Chondrocyte (in vitro differentiated cells): Measurements from ENCODE around the gene POLR2I. TPM values are rescaled to one million over a fixed set of nuclear protein-coding genes. Genes with fewer than 3 reads are reported as not detected.

Experiments used
- DNase-seq: peaks from one replicate; pipeline ENCODE4 v3.0.0; 2021; ENCODE audit warnings: mixed read lengths, low spot score
- H3K27ac Mint-ChIP-seq: one replicate; pipeline ENCODE4 v1.8.0; 2021; ENCODE audit warnings: mild to moderate bottlenecking, moderate library complexity, mixed read lengths; ENCODE audit not compliant: unreplicated experiment
- H3K27me3 Mint-ChIP-seq: 2 replicates; pipeline ENCODE4 v1.8.0; 2021; ENCODE audit warnings: low read depth, mixed read lengths
- H3K36me3 Mint-ChIP-seq: 2 replicates; pipeline ENCODE4 v1.8.0; 2021; ENCODE audit warnings: low read depth, mixed read lengths
- H3K4me1 Mint-ChIP-seq: 2 replicates; pipeline ENCODE4 v1.8.0; 2021; ENCODE audit warnings: low read depth, mild to moderate bottlenecking, mixed read lengths
- H3K4me3 Mint-ChIP-seq: one replicate; pipeline ENCODE4 v1.8.0; 2021; ENCODE audit warnings: mild to moderate bottlenecking, moderate library complexity, mixed read lengths; ENCODE audit not compliant: unreplicated experiment
- H3K9me3 Mint-ChIP-seq: 2 replicates; pipeline ENCODE4 v1.8.0; 2021; ENCODE audit warnings: low read depth, mixed read lengths
- long read RNA-seq: library from polyadenylated mRNA; stranded (forward); transcript quantifications from one replicate; pipeline ENCODE4 v2.0.0, GENCODE V29; 2021
- total RNA-seq: library from RNA; stranded (reverse); gene quantifications from 3 replicates; pipeline ENCODE4 v1.2.1, GENCODE V29; 2021
- TF ChIP-seq, protein P1 (sequence below): fragments of 200-600 bp; sonication (generic); IDR thresholded peaks from 2 replicates; pipeline ENCODE4 v1.5.0; 2021; ENCODE audit warnings: antibody characterized with exemption, mild to moderate bottlenecking, moderate library complexity

The POLR2I gene
- total RNA-seq, result 43.5 to 61.6 TPM (median 49.2 TPM) in 3 replicates
- long read RNA-seq, transcript POLR2I-201 (6 exons, 913 nt), result major isoform, 19 of 26 reads
- long read RNA-seq, partial matches to known transcripts, result 1 of 26 reads
- long read RNA-seq, other reads (novel, unspliced or antisense), result 0 of 26 reads

DNA sequence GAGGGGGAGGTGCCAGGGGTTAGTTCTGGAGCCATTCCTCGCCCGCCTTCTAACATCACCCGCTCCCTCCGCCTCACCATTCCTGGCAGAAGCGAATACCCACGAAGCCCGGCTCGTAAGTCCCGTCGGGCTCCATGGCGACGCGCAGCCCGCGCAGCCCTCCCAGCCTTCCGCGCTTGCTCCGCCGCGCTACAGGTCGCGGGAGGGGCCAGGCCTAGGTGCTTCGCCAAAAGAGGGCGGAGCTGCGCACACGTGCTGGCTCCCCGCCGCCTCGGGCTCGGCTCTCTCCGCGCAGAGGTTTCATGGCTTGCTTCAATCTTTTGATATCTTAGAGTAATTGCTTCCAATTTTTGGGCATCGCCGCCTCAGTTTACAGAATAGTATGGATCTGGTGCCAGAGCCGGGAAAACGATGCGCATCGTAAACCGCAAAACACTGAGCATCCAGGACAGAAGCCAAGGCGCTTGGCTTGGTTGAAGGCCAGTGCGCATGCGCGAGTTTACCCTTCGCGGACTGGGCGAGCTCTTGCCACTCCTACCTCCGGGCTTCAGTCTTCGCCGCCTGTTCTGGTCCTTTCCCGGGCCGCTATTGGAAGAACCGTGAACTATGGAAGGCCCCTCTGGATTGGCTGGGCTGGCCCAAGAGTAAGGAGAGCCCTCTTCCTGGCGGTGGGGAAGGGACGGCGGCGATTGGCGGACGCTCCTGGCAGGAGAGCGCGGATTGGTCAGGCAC lies at the start of gene POLR2I:
Gene POLR2I (minus strand): TSS at position 155 of the 732 bp plus-strand sequence. CDS start 19 bp downstream, at position 136.
- H3K4me1 Mint-ChIP-seq, result peaks cover 34% of the 10 kb centered on the region
- TF ChIP-seq, protein P1, sequence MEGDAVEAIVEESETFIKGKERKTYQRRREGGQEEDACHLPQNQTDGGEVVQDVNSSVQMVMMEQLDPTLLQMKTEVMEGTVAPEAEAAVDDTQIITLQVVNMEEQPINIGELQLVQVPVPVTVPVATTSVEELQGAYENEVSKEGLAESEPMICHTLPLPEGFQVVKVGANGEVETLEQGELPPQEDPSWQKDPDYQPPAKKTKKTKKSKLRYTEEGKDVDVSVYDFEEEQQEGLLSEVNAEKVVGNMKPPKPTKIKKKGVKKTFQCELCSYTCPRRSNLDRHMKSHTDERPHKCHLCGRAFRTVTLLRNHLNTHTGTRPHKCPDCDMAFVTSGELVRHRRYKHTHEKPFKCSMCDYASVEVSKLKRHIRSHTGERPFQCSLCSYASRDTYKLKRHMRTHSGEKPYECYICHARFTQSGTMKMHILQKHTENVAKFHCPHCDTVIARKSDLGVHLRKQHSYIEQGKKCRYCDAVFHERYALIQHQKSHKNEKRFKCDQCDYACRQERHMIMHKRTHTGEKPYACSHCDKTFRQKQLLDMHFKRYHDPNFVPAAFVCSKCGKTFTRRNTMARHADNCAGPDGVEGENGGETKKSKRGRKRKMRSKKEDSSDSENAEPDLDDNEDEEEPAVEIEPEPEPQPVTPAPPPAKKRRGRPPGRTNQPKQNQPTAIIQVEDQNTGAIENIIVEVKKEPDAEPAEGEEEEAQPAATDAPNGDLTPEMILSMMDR, result no peak
- no peaks in the 10 kb centered on the region for H3K27me3 Mint-ChIP-seq
- H3K27ac Mint-ChIP-seq, result peak within 1 kb of the TSS; percentile 94
- no peaks in the 10 kb centered on the region for H3K9me3 Mint-ChIP-seq
- peak; percentile 100 for DNase-seq
- H3K36me3 Mint-ChIP-seq, result peaks cover 18% of the 10 kb centered on the region
- peak within 1 kb of the TSS; percentile 97 for H3K4me3 Mint-ChIP-seq

DNA sequence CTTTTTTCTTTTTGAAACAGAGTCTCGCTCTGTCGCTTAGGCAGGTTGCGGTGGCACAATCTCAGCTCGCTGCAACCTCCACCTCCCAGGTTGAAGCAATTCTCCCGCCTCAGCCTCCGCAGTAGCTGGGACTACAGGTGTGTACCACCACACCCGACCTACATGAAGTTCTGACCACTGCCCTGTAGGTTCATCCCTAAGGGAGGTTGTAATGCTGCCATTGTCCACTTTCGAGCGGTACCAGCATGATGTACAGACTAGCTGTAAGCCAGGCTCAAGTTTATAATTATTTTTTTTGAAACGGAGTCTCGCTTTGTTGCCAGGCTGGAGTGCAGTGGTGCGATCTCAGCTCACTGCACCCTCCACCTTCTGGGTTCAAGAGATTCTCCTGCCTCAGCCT lies 49.1 kb upstream of the POLR2I start:
- Mint-ChIP-seq H3K4me1 (no peaks in the 10 kb centered on the region), H3K27me3 (no peaks in the 10 kb centered on the region), H3K9me3 (no peaks in the 10 kb centered on the region), H3K27ac (no peak overlapping the region), H3K4me3 (no peak overlapping the region), H3K36me3 (peaks cover 11% of the 10 kb centered on the region)
- no peak for DNase-seq
- TF ChIP-seq, protein P1, result no peak

DNA sequence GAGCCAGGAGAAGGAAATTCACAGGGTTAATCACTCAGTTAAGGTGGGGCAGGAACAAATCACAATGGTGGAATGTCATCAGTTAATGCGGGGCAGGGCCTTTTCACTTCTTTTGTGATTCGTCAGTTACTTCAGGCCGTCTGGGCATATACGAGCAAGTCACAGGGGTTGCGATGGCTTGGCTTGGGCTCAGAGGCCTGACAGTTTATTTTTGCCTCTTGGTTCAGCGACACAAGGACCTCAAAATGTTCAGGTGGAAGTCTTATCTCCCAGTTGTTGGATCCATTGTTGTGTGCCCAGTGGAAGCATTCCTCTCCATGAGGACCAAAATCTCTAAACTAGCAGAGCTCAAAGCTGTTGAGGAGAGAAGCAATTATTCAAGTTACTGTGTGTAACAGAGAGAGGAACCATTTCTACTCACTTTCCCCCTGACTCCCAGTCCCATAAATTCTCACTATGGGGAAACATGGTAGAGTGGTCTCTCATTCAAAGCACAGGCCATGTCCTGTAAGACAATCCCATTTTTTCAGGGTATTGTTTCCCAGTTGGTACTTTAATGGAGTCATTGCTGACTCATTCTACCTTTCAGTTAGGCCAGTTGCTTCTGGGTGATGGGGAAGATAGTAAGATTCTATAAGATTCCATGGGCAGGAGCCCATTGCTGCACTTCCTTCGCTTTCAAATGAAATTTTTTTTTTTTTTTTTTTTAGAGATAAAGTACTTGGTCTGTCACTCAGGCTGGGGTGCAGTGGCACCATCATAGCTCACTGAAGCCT lies 46.3 kb upstream of the POLR2I start:
- DNase-seq, result no peak
- H3K4me1 Mint-ChIP-seq, result no peaks in the 10 kb centered on the region
- TF ChIP-seq, protein P1, result no peak
- H3K9me3 Mint-ChIP-seq, result no peaks in the 10 kb centered on the region
- no peak overlapping the region for H3K4me3 Mint-ChIP-seq
- H3K36me3 Mint-ChIP-seq, result peaks cover 11% of the 10 kb centered on the region
- H3K27me3 Mint-ChIP-seq, result no peaks in the 10 kb centered on the region
- no peak overlapping the region for H3K27ac Mint-ChIP-seq

DNA sequence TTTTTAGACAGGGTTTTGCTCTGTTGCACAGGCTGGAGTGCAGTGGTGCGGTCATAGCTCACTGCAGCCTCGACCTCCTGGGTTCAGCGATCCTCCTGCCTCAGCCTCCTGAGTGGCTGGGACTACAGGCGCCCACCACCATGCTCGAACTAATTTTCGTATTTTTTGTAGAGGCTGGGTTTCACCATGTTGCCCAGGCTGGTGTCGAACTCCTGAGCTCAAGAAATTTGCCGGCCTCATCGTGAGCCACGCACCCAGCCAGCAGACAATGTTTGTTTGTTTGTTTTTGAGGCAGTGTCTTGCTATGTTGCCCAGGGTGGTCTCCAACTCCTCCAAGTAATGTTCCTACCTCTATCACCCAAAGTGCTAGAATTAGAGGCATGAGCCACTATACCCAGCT lies 38.5 kb upstream of the POLR2I start:
- TF ChIP-seq, protein P1, result no peak
- Mint-ChIP-seq H3K4me1 (no peaks in the 10 kb centered on the region), H3K36me3 (peaks cover 20% of the 10 kb centered on the region), H3K27ac (no peak overlapping the region), H3K27me3 (no peaks in the 10 kb centered on the region), H3K4me3 (no peak overlapping the region), H3K9me3 (no peaks in the 10 kb centered on the region)
- no peak for DNase-seq

DNA sequence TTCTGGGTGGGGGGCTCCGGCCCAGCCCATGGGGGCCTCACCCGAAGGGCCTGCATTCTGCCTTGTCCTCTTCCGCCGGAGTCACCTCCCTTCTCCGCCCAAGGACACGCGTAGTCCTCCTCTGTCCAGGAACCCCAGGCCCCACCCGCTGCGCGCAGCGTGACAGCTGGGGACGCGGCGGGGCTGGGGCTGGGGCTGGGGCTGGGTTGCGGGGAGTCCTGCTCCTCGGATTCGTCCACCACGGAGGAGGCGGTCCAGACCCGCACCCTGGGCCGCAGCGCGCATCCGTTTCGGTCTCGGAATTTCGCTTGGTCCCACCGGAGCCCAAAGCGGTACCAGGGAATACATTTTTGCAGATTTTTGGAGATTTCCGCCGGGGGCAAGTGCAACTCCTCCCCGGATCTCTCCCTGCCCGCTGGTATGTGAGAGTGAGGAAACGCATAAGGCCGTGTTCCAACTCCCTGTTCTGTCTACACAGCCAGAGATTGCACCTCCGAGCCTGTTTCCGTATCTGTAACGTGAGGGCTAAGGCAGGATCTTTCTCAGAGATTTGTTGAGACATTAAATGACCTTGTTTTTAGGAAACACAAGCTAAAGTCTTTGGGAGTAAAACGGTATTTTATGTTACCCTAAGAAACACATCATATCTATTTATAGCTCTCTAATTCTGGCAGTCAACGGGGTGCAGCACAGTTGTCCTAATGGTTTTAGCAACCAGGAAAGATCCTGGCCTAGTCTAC lies 37.8 kb upstream of the POLR2I start, which contains the start of gene COX7A1:
Gene COX7A1 (minus strand): TSS at position 96 of the 740 bp plus-strand sequence. CDS start 40 bp downstream, at position 56.
- TF ChIP-seq, protein P1, result no peak
- no peak within 1 kb of the TSS for H3K27ac Mint-ChIP-seq
- no peaks in the 10 kb centered on the region for H3K27me3 Mint-ChIP-seq

More for the DNA sequence above, 37.8 kb upstream of the POLR2I start, which contains the start of gene COX7A1:
- Mint-ChIP-seq H3K4me1 (no peaks in the 10 kb centered on the region), H3K4me3 (no peak within 1 kb of the TSS), H3K36me3 (peaks cover 22% of the 10 kb centered on the region), H3K9me3 (no peaks in the 10 kb centered on the region)
- DNase-seq, result peak; percentile 39
